GM18867 (cell line): ENCODE data around the gene SLC15A1.

ENCODE experiments used
- ATAC-seq: cut with Tn5 transposase; IDR thresholded peaks from one replicate; pipeline ENCODE4 v1.9.1; 2021; ENCODE audit warnings: mild to moderate bottlenecking, moderate library complexity; ENCODE audit not compliant: unreplicated experiment

SLC15A1 gene

GRCh38 chr13:98707281-98707999 is 45.0 kb downstream of the SLC15A1 start:
- ATAC-seq: peak; percentile 47

GRCh38 chr13:98706446-98707110 is 45.9 kb downstream of the SLC15A1 start:
- ATAC-seq: peak; percentile 60

GRCh38 chr13:98697791-98698190 is 54.7 kb downstream of the SLC15A1 start:
- no peak for ATAC-seq

GRCh38 chr13:98693756-98694155 is 58.7 kb downstream of the SLC15A1 start:
- ATAC-seq: no peak

GRCh38 chr13:98691360-98691759 is 61.1 kb downstream of the SLC15A1 start:
- no peak for ATAC-seq

- ATAC-seq: no peak
Measured at GRCh38 chr13:98690348-98691022, 62.0 kb downstream of the SLC15A1 start.

GRCh38 chr13:98689347-98689968 is 63.0 kb downstream of the SLC15A1 start:
- no peak for ATAC-seq

- no peak for ATAC-seq
Measured at GRCh38 chr13:98688373-98688772, 64.1 kb downstream of the SLC15A1 start.

GRCh38 chr13:98687319-98687718 is 65.2 kb downstream of the SLC15A1 start:
- no peak for ATAC-seq

GRCh38 chr13:98686270-98686669 is 66.2 kb downstream of the SLC15A1 start:
- ATAC-seq: no peak

- ATAC-seq: no peak
Measured at GRCh38 chr13:98685146-98685545, 67.3 kb downstream of the SLC15A1 start.

- ATAC-seq: no peak
Measured at GRCh38 chr13:98681049-98681448, 71.4 kb downstream of the SLC15A1 start.

- no peak for ATAC-seq
Measured at GRCh38 chr13:98678741-98679140, 73.7 kb downstream of the SLC15A1 start.

- ATAC-seq: no peak
Measured at GRCh38 chr13:98677398-98677797, 75.1 kb downstream of the SLC15A1 start.

- ATAC-seq: no peak
Measured at GRCh38 chr13:98676239-98676638, 76.2 kb downstream of the SLC15A1 start.

- ATAC-seq: no peak
Measured at GRCh38 chr13:98675837-98676236, 76.6 kb downstream of the SLC15A1 start.

- ATAC-seq: no peak
Measured at GRCh38 chr13:98675066-98675465, 77.4 kb downstream of the SLC15A1 start.

- peak; percentile 82 for ATAC-seq
Measured at GRCh38 chr13:98672947-98673613, 79.4 kb downstream of the SLC15A1 start.

GRCh38 chr13:98668155-98668554 is 84.3 kb downstream of the SLC15A1 start:
- no peak for ATAC-seq

GRCh38 chr13:98665638-98665995 is 86.9 kb downstream of the SLC15A1 start:
- no peak for ATAC-seq
